ENCODE results near the gene MAMSTR.

The MAMSTR gene

GRCh38 chr19:48734625-48735024 is 15.1 kb upstream of the MAMSTR start:
- Histone ChIP-seq H3K36me3 (ENCODE audit: control insufficient read depth in 2 of 2, insufficient read depth in 1 of 2, low read length in 2 of 2) (no peaks in the 10 kb centered on the region), H3K4me1 (ENCODE audit: control insufficient read depth, insufficient read depth, low read length) (peaks cover 5% of the 10 kb centered on the region), H3K4me3 (ENCODE audit: low read depth, low read length) (no peak overlapping the region), H3K9me3 (ENCODE audit: control insufficient read depth, insufficient read depth, low read depth, low read length) (no peaks in the 10 kb centered on the region), H3K27ac (ENCODE audit: extremely low read depth, low read depth, low read length) (no peak overlapping the region)
- TF ChIP-seq YY1 (tag by site-specific recombination; IDR thresholded peaks at IDR 0.05) (no peak), SP7 (tag by site-specific recombination; IDR thresholded peaks at IDR 0.05) (no peak), ZNF175 (tag by site-specific recombination; IDR thresholded peaks at IDR 0.05) (no peak), HOXD13 (CRISPR knock-in tag; IDR thresholded peaks at IDR 0.05; ENCODE audit: borderline replicate concordance) (no peak), INSM2 (tag by site-specific recombination; IDR thresholded peaks at IDR 0.05) (no peak), ZNF621 (tag by site-specific recombination; IDR thresholded peaks at IDR 0.05) (no peak), ZNF596 (tag by site-specific recombination; IDR thresholded peaks at IDR 0.05) (no peak), ZNF585B (tag by site-specific recombination; IDR thresholded peaks at IDR 0.05) (no peak), ZNF157 (tag by site-specific recombination; IDR thresholded peaks at IDR 0.05) (no peak), ZNF654 (tag by site-specific recombination; IDR thresholded peaks at IDR 0.05; ENCODE audit: low read depth) (no peak), ZNF311 (tag by site-specific recombination; IDR thresholded peaks at IDR 0.05; ENCODE audit: borderline replicate concordance) (no peak), ZNF623 (tag by site-specific recombination; IDR thresholded peaks at IDR 0.05) (no peak)
- ChIA-PET CTCF (interaction anchor here (0.5 to 0.7 kb wide), 2 partner anchors 14 to 406 kb away, joined by 3 to 5 read pairs; no protein-coding TSS in a partner anchor), POLR2A (no interaction called here)

- Histone ChIP-seq H3K4me3 (ENCODE audit: low read depth, low read length) (no peak overlapping the region), H3K9me3 (ENCODE audit: control insufficient read depth, insufficient read depth, low read depth, low read length) (no peaks in the 10 kb centered on the region), H3K4me1 (ENCODE audit: control insufficient read depth, insufficient read depth, low read length) (no peaks in the 10 kb centered on the region), H3K27ac (ENCODE audit: extremely low read depth, low read depth, low read length) (no peak overlapping the region), H3K36me3 (ENCODE audit: control insufficient read depth in 2 of 2, insufficient read depth in 1 of 2, low read length in 2 of 2) (no peaks in the 10 kb centered on the region)
- POLR2A ChIA-PET = no interaction called here
- no peak for TF ChIP-seq ZNF518A (tag by site-specific recombination; conservative IDR thresholded peaks at IDR 0.05; ENCODE audit: low read depth)
- peak; percentile 87 for TF ChIP-seq PRDM10 (tag by site-specific recombination; IDR thresholded peaks at IDR 0.05)
- CTCF ChIA-PET = no interaction called here
These were observed 11.9 kb upstream of the MAMSTR start for GRCh38 chr19:48731452-48731851.
